ENCODE measurements around the gene TM4SF18. TPM values are rescaled to one million over a fixed set of nuclear protein-coding genes. Genes with fewer than 3 reads are reported as not detected.

TM4SF18 gene
- total RNA-seq, 6 experiments from 2014 or later = 0.05 to 0.19 (median 0.09) TPM; not detected in 2

DNA sequence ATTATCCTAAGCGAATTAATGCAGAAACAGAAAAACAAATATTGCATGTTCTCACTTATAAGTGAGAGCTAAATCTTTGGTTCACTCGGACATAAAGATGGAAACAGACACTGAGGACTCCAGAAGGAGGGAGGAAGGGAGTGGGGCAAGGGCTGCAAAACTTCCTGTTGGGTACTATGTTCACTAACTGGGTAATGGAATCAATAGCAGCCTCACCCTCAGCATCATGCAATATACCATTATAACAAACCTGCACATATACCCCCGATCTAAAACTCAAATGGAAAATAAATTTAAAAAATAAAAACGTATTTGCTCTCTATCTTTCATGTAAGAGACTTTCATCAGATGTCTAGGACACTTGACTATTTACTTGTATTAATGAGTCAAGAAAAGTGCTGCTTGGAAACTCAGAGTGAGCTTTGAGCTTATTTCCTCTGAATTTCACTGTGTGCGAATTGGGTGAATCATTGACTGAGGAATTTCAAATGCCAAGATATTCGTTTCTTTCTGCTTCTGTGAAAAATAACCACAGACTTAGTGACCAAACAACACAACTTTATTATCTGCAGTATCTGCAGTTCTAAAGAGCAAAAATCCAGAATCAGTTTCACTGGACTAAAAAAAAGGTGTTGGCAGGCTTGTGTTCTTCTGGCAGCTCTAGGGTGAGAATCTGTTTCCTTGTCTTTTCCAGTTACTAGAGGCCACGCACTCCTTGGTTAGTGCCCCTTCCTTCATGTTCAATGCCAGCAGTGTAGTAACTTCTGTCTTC, 18.4 kb downstream of the TM4SF18 start:
- Mint-ChIP-seq H3K4me1 (ENCODE audit: low read depth) (peaks cover 55% of the 10 kb centered on the region), H3K9me3 (no peaks in the 10 kb centered on the region), H3K4me3 (peak overlapping the region; percentile 44), H3K36me3 (ENCODE audit: low read depth) (peaks cover 3% of the 10 kb centered on the region; the same call in 1 of the 2 replicates), H3K27ac (peak overlapping the region; percentile 84), H3K27me3 (ENCODE audit: insufficient read depth) (no peaks in the 10 kb centered on the region; the same call in 1 of the 2 replicates)
- TF ChIP-seq, protein P1, sequence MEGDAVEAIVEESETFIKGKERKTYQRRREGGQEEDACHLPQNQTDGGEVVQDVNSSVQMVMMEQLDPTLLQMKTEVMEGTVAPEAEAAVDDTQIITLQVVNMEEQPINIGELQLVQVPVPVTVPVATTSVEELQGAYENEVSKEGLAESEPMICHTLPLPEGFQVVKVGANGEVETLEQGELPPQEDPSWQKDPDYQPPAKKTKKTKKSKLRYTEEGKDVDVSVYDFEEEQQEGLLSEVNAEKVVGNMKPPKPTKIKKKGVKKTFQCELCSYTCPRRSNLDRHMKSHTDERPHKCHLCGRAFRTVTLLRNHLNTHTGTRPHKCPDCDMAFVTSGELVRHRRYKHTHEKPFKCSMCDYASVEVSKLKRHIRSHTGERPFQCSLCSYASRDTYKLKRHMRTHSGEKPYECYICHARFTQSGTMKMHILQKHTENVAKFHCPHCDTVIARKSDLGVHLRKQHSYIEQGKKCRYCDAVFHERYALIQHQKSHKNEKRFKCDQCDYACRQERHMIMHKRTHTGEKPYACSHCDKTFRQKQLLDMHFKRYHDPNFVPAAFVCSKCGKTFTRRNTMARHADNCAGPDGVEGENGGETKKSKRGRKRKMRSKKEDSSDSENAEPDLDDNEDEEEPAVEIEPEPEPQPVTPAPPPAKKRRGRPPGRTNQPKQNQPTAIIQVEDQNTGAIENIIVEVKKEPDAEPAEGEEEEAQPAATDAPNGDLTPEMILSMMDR (IDR thresholded peaks at IDR 0.05) = no peak
- DNase-seq = peak; percentile 88

DNA sequence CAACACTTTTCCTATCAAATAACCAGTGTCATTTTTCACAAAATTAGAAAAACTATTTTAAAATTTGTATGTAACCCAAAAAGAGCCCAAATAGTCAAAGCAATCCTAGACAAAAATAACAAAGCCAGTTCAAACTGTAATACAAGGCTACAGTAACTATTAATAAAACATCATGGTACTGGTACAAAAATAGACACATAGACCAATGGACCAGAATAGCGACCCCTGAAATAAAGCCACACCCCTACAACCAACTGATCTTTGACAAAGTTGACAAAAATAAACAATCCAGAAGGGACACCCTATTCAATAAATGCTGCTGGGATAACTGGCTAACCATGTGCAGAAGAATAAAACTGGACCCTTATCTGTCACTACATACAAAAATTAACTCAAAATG, 19.9 kb downstream of the TM4SF18 start:
- Mint-ChIP-seq H3K27ac (no peak overlapping the region; the same call in 1 of the 2 replicates), H3K36me3 (ENCODE audit: low read depth) (peaks cover 3% of the 10 kb centered on the region; the same call in 1 of the 2 replicates), H3K4me1 (ENCODE audit: low read depth) (peaks cover 55% of the 10 kb centered on the region), H3K4me3 (no peak overlapping the region), H3K27me3 (ENCODE audit: insufficient read depth) (no peaks in the 10 kb centered on the region; the same call in 1 of the 2 replicates), H3K9me3 (no peaks in the 10 kb centered on the region)
- no peak for DNase-seq
- TF ChIP-seq, protein P1 (IDR thresholded peaks at IDR 0.05) = no peak

DNA sequence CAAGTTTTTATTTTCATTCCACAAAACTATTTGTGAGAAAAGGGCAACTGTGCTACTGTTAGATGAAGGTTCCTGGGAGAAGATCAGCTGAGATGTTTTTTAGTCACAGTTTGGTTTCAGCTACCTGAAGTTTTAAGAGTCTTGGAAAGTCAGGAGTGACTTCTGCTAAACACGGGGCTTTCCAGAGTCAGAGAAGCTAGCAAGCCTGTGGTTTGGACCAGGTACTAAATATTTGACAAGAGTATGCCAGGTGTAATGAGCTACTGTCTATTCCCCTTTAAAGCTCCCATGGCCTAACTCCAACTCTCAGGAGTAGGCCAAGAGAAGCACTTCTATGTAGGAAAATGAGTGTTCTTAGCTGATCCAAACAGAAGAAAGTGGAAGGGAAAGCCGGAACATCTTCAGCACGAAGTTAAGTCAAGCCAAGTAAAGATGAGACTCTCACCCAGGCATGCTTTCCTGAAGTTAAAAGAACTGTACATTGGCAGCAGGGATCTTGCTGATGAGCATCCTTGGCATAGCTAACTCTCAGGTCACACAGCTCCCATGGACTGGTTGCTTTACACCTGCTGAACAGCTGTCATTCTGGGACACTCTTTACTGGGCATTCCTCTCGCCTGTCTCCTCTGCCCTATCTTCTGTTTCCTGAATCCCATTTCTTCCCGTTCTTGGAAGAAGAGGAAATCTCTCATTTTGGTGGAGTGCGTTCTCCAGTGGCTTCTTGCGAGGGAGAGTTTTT, 22.5 kb downstream of the TM4SF18 start:
- peaks cover 41% of the 10 kb centered on the region for H3K4me1 Mint-ChIP-seq (ENCODE audit: low read depth)
- no peaks in the 10 kb centered on the region for H3K9me3 Mint-ChIP-seq
- TF ChIP-seq, protein P1 (IDR thresholded peaks at IDR 0.05) = no peak
- peaks cover 3% of the 10 kb centered on the region; the same call in 1 of the 2 replicates for H3K36me3 Mint-ChIP-seq (ENCODE audit: low read depth)
- H3K4me3 Mint-ChIP-seq = no peak overlapping the region
- H3K27me3 Mint-ChIP-seq (ENCODE audit: insufficient read depth) = no peaks in the 10 kb centered on the region; the same call in 1 of the 2 replicates
- no peak for DNase-seq
- H3K27ac Mint-ChIP-seq = no peak overlapping the region

DNA sequence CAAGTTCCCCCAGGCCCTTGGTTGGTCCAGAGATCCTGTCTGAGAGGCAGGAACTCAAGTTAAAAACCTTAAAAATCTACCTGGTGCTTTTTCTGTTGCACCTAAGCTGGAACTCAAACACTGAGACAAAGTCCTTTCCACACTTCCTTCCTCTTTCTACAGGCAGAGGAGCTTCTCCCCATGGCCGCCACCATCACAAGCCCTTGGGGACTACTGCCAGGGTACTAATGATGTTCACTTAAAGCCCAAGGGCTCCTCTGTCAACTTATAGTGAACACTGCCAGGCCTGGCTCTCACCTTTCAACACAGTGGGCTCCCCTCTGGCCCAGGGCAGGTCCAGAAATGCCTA, 26.0 kb downstream of the TM4SF18 start:
- H3K36me3 Mint-ChIP-seq (ENCODE audit: low read depth) = peaks cover 3% of the 10 kb centered on the region
- DNase-seq = no peak
- no peak overlapping the region for H3K4me3 Mint-ChIP-seq
- no peak overlapping the region for H3K27ac Mint-ChIP-seq
- TF ChIP-seq, protein P1 (IDR thresholded peaks at IDR 0.05) = no peak
- peaks cover 11% of the 10 kb centered on the region for H3K4me1 Mint-ChIP-seq (ENCODE audit: low read depth)
- H3K27me3 Mint-ChIP-seq (ENCODE audit: insufficient read depth) = no peaks in the 10 kb centered on the region; the same call in 1 of the 2 replicates
- no peaks in the 10 kb centered on the region for H3K9me3 Mint-ChIP-seq

DNA sequence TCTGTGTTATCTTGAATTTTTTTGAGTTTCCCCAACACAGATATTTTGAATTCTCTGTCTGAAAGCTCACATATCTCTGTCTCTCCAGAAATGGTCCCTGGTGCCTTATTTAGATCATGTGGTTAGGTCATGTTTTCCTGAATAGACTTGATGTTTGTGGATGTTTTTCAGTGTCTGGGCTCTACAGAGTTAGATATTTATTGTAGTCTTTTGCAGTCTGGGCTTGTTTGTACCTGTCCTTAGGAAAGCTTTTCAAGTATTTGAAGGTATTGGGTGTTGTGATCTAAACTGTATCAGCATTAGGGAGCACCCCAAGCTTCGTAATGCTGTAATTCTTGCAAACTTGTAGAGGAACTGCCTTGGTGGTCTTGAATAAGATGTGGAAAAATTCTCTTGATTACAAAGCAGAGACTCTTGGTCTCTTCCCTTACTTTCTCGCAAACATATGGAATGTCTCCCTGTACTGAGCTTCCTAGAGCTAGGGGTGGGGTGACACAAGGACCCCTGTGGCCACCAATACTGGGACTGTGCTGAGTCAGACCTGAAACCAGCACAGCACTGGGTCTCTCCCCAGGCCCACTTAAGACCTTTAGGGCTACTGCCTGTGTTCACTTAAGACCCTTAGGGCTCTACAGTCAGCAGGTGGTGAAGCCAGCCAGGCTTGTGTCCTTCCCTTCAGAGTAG, 26.5 kb downstream of the TM4SF18 start:
- H3K36me3 Mint-ChIP-seq (ENCODE audit: low read depth) = peaks cover 7% of the 10 kb centered on the region
- no peaks in the 10 kb centered on the region; the same call in 1 of the 2 replicates for H3K27me3 Mint-ChIP-seq (ENCODE audit: insufficient read depth)
- no peak overlapping the region for H3K4me3 Mint-ChIP-seq
- no peak overlapping the region for H3K27ac Mint-ChIP-seq
- no peak for DNase-seq
- no peaks in the 10 kb centered on the region for H3K9me3 Mint-ChIP-seq
- H3K4me1 Mint-ChIP-seq (ENCODE audit: low read depth) = peaks cover 11% of the 10 kb centered on the region
- TF ChIP-seq, protein P1 (IDR thresholded peaks at IDR 0.05) = no peak
